H9 (cell line): ENCODE measurements around the gene PABPC3. TPM values are rescaled to one million over a fixed set of nuclear protein-coding genes. Genes with fewer than 3 reads are reported as not detected.

Experiments used
- DNase-seq: peaks from one replicate; pipeline ENCODE4 v3.0.0-alpha.2; 2017
- H2AFZ ChIP-seq: one replicate; pipeline ENCODE4 v1.6.1; 2013; ENCODE audit warnings: mild to moderate bottlenecking, low read length, control low read depth, moderate library complexity
- H2AK5ac ChIP-seq: 2 replicates; pipeline ENCODE4 v1.6.1; 2013; ENCODE audit warnings: low read length, control low read depth, mixed read lengths; ENCODE audit not compliant: insufficient read length
- H2BK120ac ChIP-seq: one replicate; pipeline ENCODE4 v1.6.1; 2013; ENCODE audit warnings: low read depth, mild to moderate bottlenecking, low read length, control low read depth, inconsistent platforms; ENCODE audit not compliant: poor library complexity, severe bottlenecking
- H2BK12ac ChIP-seq: 2 replicates; pipeline ENCODE4 v1.6.1; 2013; ENCODE audit warnings: low read length, control low read depth, mixed read lengths, low read depth; ENCODE audit not compliant: insufficient read length
- H2BK15ac ChIP-seq: 2 replicates; pipeline ENCODE4 v1.6.1; 2013; ENCODE audit warnings: low read depth, low read length, control low read depth
- H2BK20ac ChIP-seq: one replicate; pipeline ENCODE4 v1.6.1; 2013; ENCODE audit warnings: low read depth, mild to moderate bottlenecking, low read length, control low read depth, inconsistent platforms; ENCODE audit not compliant: poor library complexity, severe bottlenecking
- H2BK5ac ChIP-seq: 2 replicates; pipeline ENCODE4 v1.6.1; 2013; ENCODE audit warnings: low read length, control low read depth, mixed read lengths; ENCODE audit not compliant: insufficient read length
- H3K14ac ChIP-seq: 2 replicates; pipeline ENCODE4 v1.6.1; 2013; ENCODE audit warnings: low read length, control low read depth; ENCODE audit not compliant: insufficient read depth
- H3K18ac ChIP-seq: 2 replicates; pipeline ENCODE4 v1.6.1; 2013; ENCODE audit warnings: low read depth, mild to moderate bottlenecking, mixed read lengths, low read length, control low read depth; ENCODE audit not compliant: insufficient read length
- H3K23ac ChIP-seq: 2 replicates; pipeline ENCODE4 v1.6.1; 2013; ENCODE audit warnings: low read length, control low read depth, mixed read lengths, low read depth; ENCODE audit not compliant: insufficient read length
- H3K23me2 ChIP-seq: 2 replicates; pipeline ENCODE4 v1.6.1; 2013; ENCODE audit warnings: low read depth, mild to moderate bottlenecking, mixed read lengths, low read length, control low read depth; ENCODE audit not compliant: insufficient read length, poor library complexity, severe bottlenecking
- H3K27ac ChIP-seq: 2 replicates; pipeline ENCODE4 v1.5.1; 2013; ENCODE audit warnings: low read length, control low read depth, mixed read lengths, low read depth; ENCODE audit not compliant: insufficient read length
- H3K27me3 ChIP-seq: 2 replicates; pipeline ENCODE4 v1.6.1; 2013; ENCODE audit warnings: low read length, control low read depth, inconsistent platforms; ENCODE audit not compliant: insufficient read depth
- H3K4ac ChIP-seq: 2 replicates; pipeline ENCODE4 v1.6.1; 2013; ENCODE audit warnings: low read depth, mild to moderate bottlenecking, control low read depth, inconsistent platforms, low read length, moderate library complexity
- H3K4me1 ChIP-seq: 2 replicates; pipeline ENCODE4 v1.6.1; 2013; ENCODE audit warnings: low read length, control low read depth, inconsistent platforms; ENCODE audit not compliant: insufficient read depth
- H3K4me2 ChIP-seq: 2 replicates; pipeline ENCODE4 v1.6.1; 2013; ENCODE audit warnings: low read length, control low read depth, mixed read lengths; ENCODE audit not compliant: insufficient read length, insufficient read depth
- H3K56ac ChIP-seq: 2 replicates; pipeline ENCODE4 v1.6.1; 2013; ENCODE audit warnings: low read depth, mild to moderate bottlenecking, mixed read lengths, low read length, control low read depth; ENCODE audit not compliant: insufficient read length
- H3K79me1 ChIP-seq: 2 replicates; pipeline ENCODE4 v1.6.1; 2013; ENCODE audit warnings: low read depth, mild to moderate bottlenecking, moderate library complexity, low read length, control low read depth, inconsistent platforms; ENCODE audit not compliant: insufficient read depth, poor library complexity, severe bottlenecking
- H3K79me2 ChIP-seq: 2 replicates; pipeline ENCODE4 v1.6.1; 2013; ENCODE audit warnings: low read length, control low read depth, inconsistent platforms; ENCODE audit not compliant: insufficient read depth
- H3K9ac ChIP-seq: 2 replicates; pipeline ENCODE4 v1.6.1; 2013; ENCODE audit warnings: low read length, control low read depth, mixed read lengths; ENCODE audit not compliant: insufficient read length; ENCODE audit errors: extremely low read depth
- H3K9me3 ChIP-seq: one replicate; pipeline ENCODE4 v1.6.1; 2013; ENCODE audit warnings: low read depth, low read length, inconsistent platforms; ENCODE audit not compliant: control insufficient read depth
- H3T11ph ChIP-seq: one replicate; pipeline ENCODE4 v1.6.1; 2013; ENCODE audit warnings: mild to moderate bottlenecking, low read length, control low read depth, inconsistent platforms
- H4K20me1 ChIP-seq: one replicate; pipeline ENCODE4 v1.6.1; 2013; ENCODE audit not compliant: control insufficient read depth, insufficient read length, insufficient read depth
- H4K5ac ChIP-seq: 2 replicates; pipeline ENCODE4 v1.6.1; 2013; ENCODE audit warnings: low read depth, mild to moderate bottlenecking, mixed read lengths, low read length, control low read depth; ENCODE audit not compliant: insufficient read length
- H4K8ac ChIP-seq: replicated peaks from 2 replicates; pipeline ENCODE4 v1.6.1; 2013; ENCODE audit warnings: low read length, control low read depth, mixed read lengths, low read depth; ENCODE audit not compliant: insufficient read length
- H4K91ac ChIP-seq: 2 replicates; pipeline ENCODE4 v1.6.1; 2013; ENCODE audit warnings: low read depth, mild to moderate bottlenecking, moderate library complexity, mixed read lengths, low read length, control low read depth; ENCODE audit not compliant: insufficient read length
- H3K27ac Mint-ChIP-seq, 3 experiments: 2 replicates in 2 of 3; 3 replicates in 1 of 3; pipeline ENCODE4 v1.8.0; 2020 to 2021; ENCODE audit warnings: mixed read lengths in 3 of 3, mild to moderate bottlenecking in 1 of 3, moderate library complexity in 1 of 3
- H3K27me3 Mint-ChIP-seq: 2 replicates; pipeline ENCODE4 v1.8.0; 2021; ENCODE audit warnings: low read depth, mild to moderate bottlenecking, moderate library complexity, mixed read lengths
- H3K36me3 Mint-ChIP-seq, 3 experiments: 2 replicates in 2 of 3; 3 replicates in 1 of 3; pipeline ENCODE4 v1.8.0; 2020 to 2021; ENCODE audit warnings: low read depth in 3 of 3, mixed read lengths in 3 of 3; ENCODE audit not compliant: insufficient read depth in 1 of 3
- H3K4me1 Mint-ChIP-seq, 2 experiments: 2 replicates each; pipeline ENCODE4 v1.8.0; 2020; ENCODE audit warnings: mixed read lengths in 2 of 2
- H3K4me3 Mint-ChIP-seq, 2 experiments: 2 replicates in 1 of 2; 3 replicates in 1 of 2; pipeline ENCODE4 v1.8.0; 2020 to 2021; ENCODE audit warnings: mild to moderate bottlenecking in 2 of 2, mixed read lengths in 2 of 2, moderate library complexity in 1 of 2
- H3K9me3 Mint-ChIP-seq, 2 experiments: 2 replicates in 1 of 2; 3 replicates in 1 of 2; pipeline ENCODE4 v1.8.0; 2020; ENCODE audit warnings: mild to moderate bottlenecking in 2 of 2, mixed read lengths in 2 of 2, moderate library complexity in 1 of 2
- WGBS: extraction: QIAGEN DNeasy Blood & Tissue Kit; methylation state at CpG from one replicate; pipeline ENCODE4 v1.1.7; 2013; ENCODE audit warnings: missing lambda C conversion rate, low lambda C conversion rate, mixed read lengths; ENCODE audit not compliant: insufficient read length; ENCODE audit errors: extremely low coverage; 5-methylcytosine and 5-hydroxymethylcytosine counted together
- total RNA-seq: library from RNA; stranded (reverse); gene quantifications from 2 replicates; pipeline ENCODE4 v1.2.1, GENCODE V29; 2021
- TF ChIP-seq, protein P1 (sequence below): fragments of 200-600 bp; sonication (generic); conservative IDR thresholded peaks from 3 replicates; pipeline ENCODE4 v1.8.0; 2021; ENCODE audit warnings: antibody characterized with exemption, mild to moderate bottlenecking

The PABPC3 gene
- total RNA-seq, 1 experiment from 2014 or later = 0.31 TPM

GRCh38 chr13:25112695-25113255 lies 16.8 kb downstream of the PABPC3 start:
- no peak overlapping the region for H4K91ac ChIP-seq
- no CpG with 5 or more reads among the region's 3 CpGs for WGBS
- H3K27me3 ChIP-seq = no peaks in the 10 kb centered on the region
- no peak overlapping the region for H4K8ac ChIP-seq
- H4K5ac ChIP-seq = no peak overlapping the region
- no peaks in the 10 kb centered on the region for H3K79me1 ChIP-seq
- H2BK5ac ChIP-seq = no peak overlapping the region
- no peak overlapping the region for H3K14ac ChIP-seq
- H3K23me2 ChIP-seq = no peaks in the 10 kb centered on the region
- DNase-seq = no peak
- H2AFZ ChIP-seq = no peak overlapping the region
- Mint-ChIP-seq H3K4me1 (peaks cover 20 to 32% of the 10 kb centered on the region in 2 experiments), H3K9me3 (no peaks in the 10 kb centered on the region), H3K27me3 (peaks cover 3% of the 10 kb centered on the region; the same call in 1 of the 2 replicates), H3K4me3 (no peak overlapping the region), H3K36me3 (no peaks in the 10 kb centered on the region), H3K27ac (no peak overlapping the region)
- no peak overlapping the region for H3K56ac ChIP-seq
- no peak overlapping the region for H2BK15ac ChIP-seq
- H3K18ac ChIP-seq = no peak overlapping the region
- no peaks in the 10 kb centered on the region for H3K79me2 ChIP-seq
- H3K23ac ChIP-seq = no peak overlapping the region
- TF ChIP-seq, protein P1, sequence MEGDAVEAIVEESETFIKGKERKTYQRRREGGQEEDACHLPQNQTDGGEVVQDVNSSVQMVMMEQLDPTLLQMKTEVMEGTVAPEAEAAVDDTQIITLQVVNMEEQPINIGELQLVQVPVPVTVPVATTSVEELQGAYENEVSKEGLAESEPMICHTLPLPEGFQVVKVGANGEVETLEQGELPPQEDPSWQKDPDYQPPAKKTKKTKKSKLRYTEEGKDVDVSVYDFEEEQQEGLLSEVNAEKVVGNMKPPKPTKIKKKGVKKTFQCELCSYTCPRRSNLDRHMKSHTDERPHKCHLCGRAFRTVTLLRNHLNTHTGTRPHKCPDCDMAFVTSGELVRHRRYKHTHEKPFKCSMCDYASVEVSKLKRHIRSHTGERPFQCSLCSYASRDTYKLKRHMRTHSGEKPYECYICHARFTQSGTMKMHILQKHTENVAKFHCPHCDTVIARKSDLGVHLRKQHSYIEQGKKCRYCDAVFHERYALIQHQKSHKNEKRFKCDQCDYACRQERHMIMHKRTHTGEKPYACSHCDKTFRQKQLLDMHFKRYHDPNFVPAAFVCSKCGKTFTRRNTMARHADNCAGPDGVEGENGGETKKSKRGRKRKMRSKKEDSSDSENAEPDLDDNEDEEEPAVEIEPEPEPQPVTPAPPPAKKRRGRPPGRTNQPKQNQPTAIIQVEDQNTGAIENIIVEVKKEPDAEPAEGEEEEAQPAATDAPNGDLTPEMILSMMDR = no peak
- no peak overlapping the region for H3T11ph ChIP-seq
- H2BK120ac ChIP-seq = no peak overlapping the region
- no peak overlapping the region for H3K9ac ChIP-seq
- H2BK12ac ChIP-seq = no peak overlapping the region
- H3K9me3 ChIP-seq = no peaks in the 10 kb centered on the region
- no peak overlapping the region for H3K27ac ChIP-seq
- no peaks in the 10 kb centered on the region; the same call in 1 of the 2 replicates for H3K4me1 ChIP-seq
- no peaks in the 10 kb centered on the region for H4K20me1 ChIP-seq
- no peak overlapping the region for H2AK5ac ChIP-seq
- no peak overlapping the region for H2BK20ac ChIP-seq
- no peak overlapping the region for H3K4ac ChIP-seq
- H3K4me2 ChIP-seq = no peak overlapping the region
